RPMI7951 (cell line): ENCODE data around the gene HDAC7. TPM values are rescaled to one million over a fixed set of nuclear protein-coding genes. Genes with fewer than 3 reads are reported as not detected.

Experiments used
- DNase-seq: peaks from one replicate; pipeline ENCODE4 v3.0.0-alpha.2; 2012; ENCODE audit warnings: low read depth
- total RNA-seq: library from RNA; depleted of rRNA; stranded (reverse); fragments of >200 nt; shearing (Covaris generic); gene quantifications from 2 replicates; pipeline ENCODE4 v1.2.3, GENCODE V29; 2014; rRNA removed

Gene HDAC7
- 13.9 and 16.0 TPM in 2 replicates for total RNA-seq

- DNase-seq = peak; percentile 85
Measured at GRCh38 chr12:47819896-47820630, at the start of gene HDAC7. Gene HDAC7, minus strand, starts transcription at chr12:47819903. Its CDS starts 118 bp downstream, at chr12:47819785.

GRCh38 chr12:47868552-47869031, 48.9 kb upstream of the HDAC7 start:
- peak; percentile 47 for DNase-seq

DNA sequence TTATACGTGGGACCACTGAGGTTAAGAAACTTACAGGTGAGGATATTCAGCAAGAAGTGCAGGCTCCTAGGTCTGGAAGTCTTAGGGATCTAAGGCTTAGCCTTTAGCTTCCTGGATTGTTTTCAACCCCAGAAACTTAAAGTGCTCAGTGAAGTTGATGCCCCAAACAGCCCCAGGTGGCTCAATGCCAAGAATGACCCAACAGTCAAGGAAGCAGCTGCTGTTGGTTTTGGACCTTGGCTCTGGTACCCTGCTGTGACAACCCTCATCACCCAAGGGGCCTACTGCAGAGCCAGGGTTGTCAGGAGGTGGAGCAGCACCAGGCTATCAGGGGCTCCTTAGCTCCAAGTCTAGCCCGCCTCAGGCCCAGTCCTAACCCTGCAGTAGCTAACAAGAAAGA, 48.3 kb upstream of the HDAC7 start:
- DNase-seq = peak; percentile 23

GRCh38 chr12:47867495-47867941, 47.8 kb upstream of the HDAC7 start:
- peak; percentile 84 for DNase-seq

DNA sequence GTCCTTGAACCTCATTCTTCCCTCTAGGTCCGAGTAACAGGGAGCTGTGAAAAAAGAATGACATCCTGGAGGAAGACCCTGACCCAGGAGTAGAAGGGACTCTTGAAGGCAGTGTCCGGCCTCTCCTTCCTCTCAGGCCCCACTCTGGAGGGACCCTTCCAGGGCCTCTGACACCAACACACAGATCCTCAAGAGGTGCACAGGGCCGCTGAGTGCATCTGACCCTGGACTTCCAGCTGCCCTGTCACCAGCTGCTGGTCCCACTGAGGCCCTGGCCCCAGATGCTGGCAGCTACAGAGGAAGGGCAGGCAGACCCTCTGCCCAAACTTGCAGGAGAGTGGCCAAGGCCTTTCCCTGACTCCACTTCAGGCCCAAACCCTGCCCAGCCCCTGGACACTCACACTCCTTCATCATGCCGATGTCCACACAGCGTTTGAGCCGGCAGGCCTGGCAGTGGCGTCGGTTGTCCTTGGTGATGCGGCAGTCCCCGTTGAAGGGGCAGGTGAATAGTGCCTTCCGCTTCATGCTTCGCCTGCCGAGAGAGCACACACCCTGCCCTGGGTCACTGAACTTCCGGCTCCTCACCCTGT, 45.0 kb upstream of the HDAC7 start:
- no peak for DNase-seq

GRCh38 chr12:47863985-47864384, 44.3 kb upstream of the HDAC7 start:
- DNase-seq = no peak

DNA sequence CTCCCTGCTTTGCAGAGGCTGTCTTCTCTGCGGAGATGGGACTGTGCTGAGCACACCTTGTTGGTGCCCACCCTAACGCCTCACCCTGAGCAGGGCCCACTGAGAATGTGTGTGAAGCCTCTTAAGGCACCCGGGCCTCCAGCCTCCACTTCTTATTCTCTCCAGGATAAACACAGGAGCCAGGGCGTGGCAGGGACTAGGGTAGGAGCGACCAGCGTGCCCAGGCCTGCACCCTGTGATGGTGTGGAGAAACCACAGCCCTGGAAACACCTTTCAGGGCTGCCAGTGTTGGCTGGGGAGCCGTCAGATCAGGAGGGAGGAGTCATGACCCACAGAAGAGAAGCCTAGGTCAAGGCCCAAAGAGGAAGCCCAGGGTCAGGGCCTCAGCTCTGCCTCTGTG, 43.8 kb upstream of the HDAC7 start:
- no peak for DNase-seq

- no peak for DNase-seq
Measured at GRCh38 chr12:47862881-47863280, 43.2 kb upstream of the HDAC7 start.

DNA sequence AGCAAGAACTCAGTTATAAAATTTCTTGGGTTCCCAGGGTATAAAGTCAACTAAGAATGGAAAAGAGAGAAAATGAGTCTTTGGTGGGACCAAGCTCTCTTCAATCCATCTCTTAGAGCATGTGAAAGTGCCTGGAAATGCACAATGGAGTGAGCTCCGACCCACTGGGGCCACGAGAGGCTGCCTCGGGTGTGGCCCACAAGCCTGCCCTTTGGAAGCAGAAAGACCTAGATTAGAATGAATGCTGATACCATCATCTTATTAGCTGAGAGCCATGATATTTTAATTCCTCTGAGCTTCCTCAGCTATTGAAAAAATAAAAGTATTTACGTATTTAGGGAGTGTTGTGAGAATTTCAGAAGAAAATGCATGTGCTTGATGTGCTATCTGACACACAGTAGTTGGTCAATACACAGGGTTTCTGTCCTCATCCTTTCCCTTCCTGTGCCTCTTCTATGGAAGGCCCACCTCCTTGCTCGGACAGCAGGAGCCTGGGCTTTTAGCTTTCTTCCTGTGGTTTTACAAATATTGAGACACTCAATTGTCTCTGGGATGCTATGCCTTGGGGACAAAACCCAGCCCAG, 42.6 kb upstream of the HDAC7 start:
- no peak for DNase-seq

DNA sequence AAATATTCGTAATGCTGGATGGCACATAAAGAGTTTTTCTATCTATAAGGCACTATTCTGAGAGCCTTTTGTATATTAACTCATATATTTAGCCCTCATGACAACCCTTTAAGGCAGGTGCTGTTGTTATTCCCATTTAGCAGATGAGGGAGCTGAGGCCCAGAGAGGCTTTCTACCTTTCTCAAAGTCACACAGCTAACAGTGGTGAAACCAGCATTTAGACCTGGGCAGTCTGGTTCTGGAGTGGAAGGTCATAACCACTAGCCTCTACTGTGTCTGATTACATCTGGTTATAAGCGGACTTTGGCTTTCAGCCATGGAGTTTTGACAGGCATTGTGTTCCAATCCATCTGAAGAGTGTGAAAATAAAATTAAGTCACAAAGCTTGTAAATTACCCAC, 41.2 kb upstream of the HDAC7 start:
- DNase-seq = no peak

GRCh38 chr12:47860279-47860841, 40.7 kb upstream of the HDAC7 start:
- DNase-seq = no peak

DNA sequence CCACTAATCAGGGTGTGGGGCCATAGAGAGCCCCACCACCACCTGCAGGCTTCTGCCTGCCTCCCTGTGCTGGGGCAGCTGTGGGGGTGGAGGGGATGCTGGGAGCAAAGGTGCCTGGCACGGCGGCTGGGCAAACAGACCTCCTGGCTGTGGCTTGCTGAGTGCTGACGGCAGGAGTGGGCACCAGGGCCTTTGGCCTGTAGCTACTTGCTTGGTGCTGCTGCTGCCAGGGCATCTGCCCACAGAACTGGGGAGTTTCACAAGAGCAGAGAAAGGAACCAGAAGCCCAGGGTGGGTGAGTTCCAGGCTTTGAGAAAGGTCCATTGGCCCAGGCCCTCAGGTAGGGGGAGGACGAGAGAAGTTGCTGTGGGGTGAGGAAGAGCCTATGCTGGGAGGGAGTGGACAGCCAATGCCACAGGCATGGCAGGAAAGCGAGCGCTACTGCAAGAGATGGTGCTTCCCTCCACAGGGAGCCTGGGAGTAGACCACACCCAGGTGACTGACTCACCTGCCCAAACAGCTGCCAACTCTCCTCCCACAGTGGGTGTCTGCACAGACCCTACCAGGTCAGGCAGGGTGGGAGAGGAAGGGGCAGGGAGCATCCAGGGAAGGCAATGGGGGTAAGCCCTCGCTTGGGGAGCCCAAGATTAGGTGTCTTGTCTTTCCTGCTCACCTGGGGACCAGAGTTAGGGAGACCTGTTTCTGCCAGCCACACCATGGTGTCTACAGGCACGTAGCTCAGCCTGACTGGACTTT, 39.0 kb upstream of the HDAC7 start:
- DNase-seq = no peak

- DNase-seq = no peak
Measured at GRCh38 chr12:47856721-47857575, 37.2 kb upstream of the HDAC7 start.

GRCh38 chr12:47856094-47856493, 36.4 kb upstream of the HDAC7 start:
- no peak for DNase-seq

DNA sequence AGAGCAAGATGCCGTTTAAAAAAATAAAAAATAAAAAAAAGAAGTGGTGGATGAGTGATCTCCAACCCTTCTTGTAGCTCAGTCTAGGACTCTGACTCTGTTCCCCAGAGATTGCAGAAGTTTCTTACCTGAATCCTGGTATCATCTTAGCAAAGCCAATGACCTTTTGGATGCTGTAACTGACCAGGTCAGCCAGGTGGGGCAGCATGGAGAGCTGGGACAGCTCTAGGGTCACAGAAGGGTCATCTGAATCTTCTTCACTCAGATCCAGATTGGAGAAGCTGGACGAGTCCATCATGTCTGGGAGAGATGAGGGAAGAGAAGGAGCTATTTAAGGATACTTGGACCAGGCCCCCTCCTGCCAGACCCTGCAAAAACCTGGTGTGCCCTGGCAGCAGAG, 35.8 kb upstream of the HDAC7 start:
- DNase-seq = no peak

DNA sequence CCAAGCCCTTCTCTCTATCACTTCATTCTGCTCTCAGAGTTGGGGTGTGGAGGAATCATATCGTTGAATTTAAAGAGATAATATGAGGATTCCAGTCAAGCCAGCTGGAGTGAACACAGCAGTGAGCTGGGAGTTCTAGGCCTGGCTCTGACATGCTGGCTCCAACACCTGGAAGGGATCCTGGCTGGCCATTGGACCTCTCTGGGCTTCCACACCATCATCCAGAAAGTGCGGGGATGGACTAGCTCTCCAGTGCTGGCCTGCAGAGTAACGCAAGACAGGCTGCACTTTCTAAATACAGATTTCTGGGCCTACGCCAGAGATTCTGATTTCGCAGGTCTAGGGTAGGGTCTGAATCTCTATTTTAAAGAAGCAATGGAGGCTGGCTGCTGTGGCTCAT, 34.8 kb upstream of the HDAC7 start:
- no peak for DNase-seq

- no peak for DNase-seq
Measured at GRCh38 chr12:47852096-47852571, 32.4 kb upstream of the HDAC7 start.

- no peak for DNase-seq
Measured at GRCh38 chr12:47851303-47851952, 31.7 kb upstream of the HDAC7 start.

DNA sequence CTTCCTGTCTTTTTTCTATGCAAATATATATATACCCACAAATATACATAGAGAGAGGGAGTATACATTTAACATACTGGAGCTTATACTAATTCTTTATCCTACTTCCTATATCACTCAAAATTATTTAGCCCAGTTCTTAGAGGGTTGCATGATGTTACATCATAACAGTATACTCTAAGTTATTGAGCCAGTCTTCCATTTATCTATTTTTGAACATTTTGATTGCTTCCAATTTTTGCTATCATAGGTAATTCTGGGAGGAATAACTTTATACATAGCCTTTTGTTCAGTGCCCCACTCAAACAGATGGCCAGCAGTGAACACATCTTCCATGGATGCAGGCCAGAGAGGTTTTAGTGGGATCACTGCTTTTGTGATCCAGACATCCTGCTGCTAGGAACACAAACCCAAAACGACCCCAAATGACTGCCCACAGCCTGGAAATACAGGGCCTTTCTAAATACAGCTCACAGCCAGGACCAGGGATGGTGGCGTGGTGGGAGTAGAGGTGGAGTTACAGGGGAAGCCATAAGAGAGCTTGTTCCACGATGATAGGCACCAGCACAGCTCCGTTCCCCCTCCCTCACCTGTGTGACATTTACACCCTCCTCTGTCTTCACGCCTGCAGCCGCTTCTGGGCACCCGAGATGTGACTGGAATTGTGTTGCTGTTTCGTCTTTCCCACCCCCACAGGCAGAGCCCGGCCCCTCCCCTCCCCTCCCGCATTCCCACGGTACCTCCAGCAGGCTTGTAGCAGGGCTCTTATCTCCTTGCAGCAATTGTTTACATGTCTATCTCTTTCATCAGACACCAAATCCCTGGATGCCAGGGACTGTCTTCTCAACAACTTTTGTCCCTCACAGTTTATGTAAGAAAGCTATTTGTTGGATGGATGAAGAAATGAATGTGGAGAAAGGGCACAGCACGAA, 30.7 kb upstream of the HDAC7 start:
- no peak for DNase-seq
